H9 (cell line): ENCODE data around the gene DCBLD1. TPM values are rescaled to one million over a fixed set of nuclear protein-coding genes. Genes with fewer than 3 reads are reported as not detected.

Experiments
- DNase-seq: peaks from one replicate; pipeline ENCODE4 v3.0.0-alpha.2; 2017
- H2AFZ ChIP-seq: one replicate; pipeline ENCODE4 v1.6.1; 2013; ENCODE audit warnings: mild to moderate bottlenecking, low read length, control low read depth, moderate library complexity
- H2AK5ac ChIP-seq: 2 replicates; pipeline ENCODE4 v1.6.1; 2013; ENCODE audit warnings: low read length, control low read depth, mixed read lengths; ENCODE audit not compliant: insufficient read length
- H2BK120ac ChIP-seq: one replicate; pipeline ENCODE4 v1.6.1; 2013; ENCODE audit warnings: low read depth, mild to moderate bottlenecking, low read length, control low read depth, inconsistent platforms; ENCODE audit not compliant: poor library complexity, severe bottlenecking
- H2BK12ac ChIP-seq: 2 replicates; pipeline ENCODE4 v1.6.1; 2013; ENCODE audit warnings: low read length, control low read depth, mixed read lengths, low read depth; ENCODE audit not compliant: insufficient read length
- H2BK15ac ChIP-seq: 2 replicates; pipeline ENCODE4 v1.6.1; 2013; ENCODE audit warnings: low read depth, low read length, control low read depth
- H2BK20ac ChIP-seq: one replicate; pipeline ENCODE4 v1.6.1; 2013; ENCODE audit warnings: low read depth, mild to moderate bottlenecking, low read length, control low read depth, inconsistent platforms; ENCODE audit not compliant: poor library complexity, severe bottlenecking
- H2BK5ac ChIP-seq: 2 replicates; pipeline ENCODE4 v1.6.1; 2013; ENCODE audit warnings: low read length, control low read depth, mixed read lengths; ENCODE audit not compliant: insufficient read length
- H3K14ac ChIP-seq: 2 replicates; pipeline ENCODE4 v1.6.1; 2013; ENCODE audit warnings: low read length, control low read depth; ENCODE audit not compliant: insufficient read depth
- H3K18ac ChIP-seq: 2 replicates; pipeline ENCODE4 v1.6.1; 2013; ENCODE audit warnings: low read depth, mild to moderate bottlenecking, mixed read lengths, low read length, control low read depth; ENCODE audit not compliant: insufficient read length
- H3K23ac ChIP-seq: 2 replicates; pipeline ENCODE4 v1.6.1; 2013; ENCODE audit warnings: low read length, control low read depth, mixed read lengths, low read depth; ENCODE audit not compliant: insufficient read length
- H3K23me2 ChIP-seq: 2 replicates; pipeline ENCODE4 v1.6.1; 2013; ENCODE audit warnings: low read depth, mild to moderate bottlenecking, mixed read lengths, low read length, control low read depth; ENCODE audit not compliant: insufficient read length, poor library complexity, severe bottlenecking
- H3K27ac ChIP-seq: 2 replicates; pipeline ENCODE4 v1.5.1; 2013; ENCODE audit warnings: low read length, control low read depth, mixed read lengths, low read depth; ENCODE audit not compliant: insufficient read length
- H3K27me3 ChIP-seq: 2 replicates; pipeline ENCODE4 v1.6.1; 2013; ENCODE audit warnings: low read length, control low read depth, inconsistent platforms; ENCODE audit not compliant: insufficient read depth
- H3K4ac ChIP-seq: 2 replicates; pipeline ENCODE4 v1.6.1; 2013; ENCODE audit warnings: low read depth, mild to moderate bottlenecking, control low read depth, inconsistent platforms, low read length, moderate library complexity
- H3K4me1 ChIP-seq: 2 replicates; pipeline ENCODE4 v1.6.1; 2013; ENCODE audit warnings: low read length, control low read depth, inconsistent platforms; ENCODE audit not compliant: insufficient read depth
- H3K4me2 ChIP-seq: 2 replicates; pipeline ENCODE4 v1.6.1; 2013; ENCODE audit warnings: low read length, control low read depth, mixed read lengths; ENCODE audit not compliant: insufficient read length, insufficient read depth
- H3K56ac ChIP-seq: 2 replicates; pipeline ENCODE4 v1.6.1; 2013; ENCODE audit warnings: low read depth, mild to moderate bottlenecking, mixed read lengths, low read length, control low read depth; ENCODE audit not compliant: insufficient read length
- H3K79me1 ChIP-seq: 2 replicates; pipeline ENCODE4 v1.6.1; 2013; ENCODE audit warnings: low read depth, mild to moderate bottlenecking, moderate library complexity, low read length, control low read depth, inconsistent platforms; ENCODE audit not compliant: insufficient read depth, poor library complexity, severe bottlenecking
- H3K79me2 ChIP-seq: 2 replicates; pipeline ENCODE4 v1.6.1; 2013; ENCODE audit warnings: low read length, control low read depth, inconsistent platforms; ENCODE audit not compliant: insufficient read depth
- H3K9ac ChIP-seq: 2 replicates; pipeline ENCODE4 v1.6.1; 2013; ENCODE audit warnings: low read length, control low read depth, mixed read lengths; ENCODE audit not compliant: insufficient read length; ENCODE audit errors: extremely low read depth
- H3K9me3 ChIP-seq: one replicate; pipeline ENCODE4 v1.6.1; 2013; ENCODE audit warnings: low read depth, low read length, inconsistent platforms; ENCODE audit not compliant: control insufficient read depth
- H3T11ph ChIP-seq: one replicate; pipeline ENCODE4 v1.6.1; 2013; ENCODE audit warnings: mild to moderate bottlenecking, low read length, control low read depth, inconsistent platforms
- H4K20me1 ChIP-seq: one replicate; pipeline ENCODE4 v1.6.1; 2013; ENCODE audit not compliant: control insufficient read depth, insufficient read length, insufficient read depth
- H4K5ac ChIP-seq: 2 replicates; pipeline ENCODE4 v1.6.1; 2013; ENCODE audit warnings: low read depth, mild to moderate bottlenecking, mixed read lengths, low read length, control low read depth; ENCODE audit not compliant: insufficient read length
- H4K8ac ChIP-seq: replicated peaks from 2 replicates; pipeline ENCODE4 v1.6.1; 2013; ENCODE audit warnings: low read length, control low read depth, mixed read lengths, low read depth; ENCODE audit not compliant: insufficient read length
- H4K91ac ChIP-seq: 2 replicates; pipeline ENCODE4 v1.6.1; 2013; ENCODE audit warnings: low read depth, mild to moderate bottlenecking, moderate library complexity, mixed read lengths, low read length, control low read depth; ENCODE audit not compliant: insufficient read length
- H3K27ac Mint-ChIP-seq, 3 experiments: 2 replicates in 2 of 3; 3 replicates in 1 of 3; pipeline ENCODE4 v1.8.0; 2020 to 2021; ENCODE audit warnings: mixed read lengths in 3 of 3, mild to moderate bottlenecking in 1 of 3, moderate library complexity in 1 of 3
- H3K27me3 Mint-ChIP-seq: 2 replicates; pipeline ENCODE4 v1.8.0; 2021; ENCODE audit warnings: low read depth, mild to moderate bottlenecking, moderate library complexity, mixed read lengths
- H3K36me3 Mint-ChIP-seq, 3 experiments: 2 replicates in 2 of 3; 3 replicates in 1 of 3; pipeline ENCODE4 v1.8.0; 2020 to 2021; ENCODE audit warnings: low read depth in 3 of 3, mixed read lengths in 3 of 3; ENCODE audit not compliant: insufficient read depth in 1 of 3
- H3K4me1 Mint-ChIP-seq, 2 experiments: 2 replicates each; pipeline ENCODE4 v1.8.0; 2020; ENCODE audit warnings: mixed read lengths in 2 of 2
- H3K4me3 Mint-ChIP-seq, 2 experiments: 2 replicates in 1 of 2; 3 replicates in 1 of 2; pipeline ENCODE4 v1.8.0; 2020 to 2021; ENCODE audit warnings: mild to moderate bottlenecking in 2 of 2, mixed read lengths in 2 of 2, moderate library complexity in 1 of 2
- H3K9me3 Mint-ChIP-seq, 2 experiments: 2 replicates in 1 of 2; 3 replicates in 1 of 2; pipeline ENCODE4 v1.8.0; 2020; ENCODE audit warnings: mild to moderate bottlenecking in 2 of 2, mixed read lengths in 2 of 2, moderate library complexity in 1 of 2
- CTCF ChIP-seq: fragments of 200-600 bp; sonication (generic); conservative IDR thresholded peaks from 3 replicates; pipeline ENCODE4 v1.8.0; 2021; ENCODE audit warnings: antibody characterized with exemption, mild to moderate bottlenecking
- total RNA-seq: library from RNA; stranded (reverse); gene quantifications from 2 replicates; pipeline ENCODE4 v1.2.1, GENCODE V29; 2021

DCBLD1 gene
- total RNA-seq, 1 experiment from 2014 or later: 10.1 TPM

DNA sequence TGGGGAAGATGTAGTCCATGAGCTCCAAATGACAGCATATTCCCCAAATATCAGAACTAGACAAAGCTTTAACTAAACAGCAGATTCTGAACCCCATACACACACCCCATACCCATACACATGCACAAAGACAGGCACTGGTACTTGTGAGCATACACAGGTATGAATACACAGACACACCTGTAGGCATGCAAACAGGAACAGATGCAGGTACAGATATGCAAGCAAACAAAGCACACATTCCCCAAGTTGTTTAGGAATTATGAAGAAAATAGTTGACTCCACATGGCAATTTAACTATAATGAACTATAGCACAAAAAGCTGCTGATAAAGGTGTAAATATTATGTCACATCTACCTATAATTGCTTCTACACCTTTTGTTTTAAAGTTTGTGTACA is 103.2 kb downstream of the DCBLD1 start:
- H3K9me3 ChIP-seq: no peaks in the 10 kb centered on the region
- H2AFZ ChIP-seq: no peak overlapping the region
- H2BK120ac ChIP-seq: no peak overlapping the region
- H3K4me1 ChIP-seq: no peaks in the 10 kb centered on the region
- no peak overlapping the region for H3K18ac ChIP-seq
- no peak overlapping the region for H2AK5ac ChIP-seq
- no peak overlapping the region for H4K5ac ChIP-seq
- Mint-ChIP-seq H3K27me3 (no peaks in the 10 kb centered on the region), H3K4me1 (peaks cover 5 to 6% of the 10 kb centered on the region in 2 experiments), H3K9me3 (peaks cover 0 to 6% of the 10 kb centered on the region in 2 experiments; a peak in 1 of 5 replicates), H3K27ac (no peak overlapping the region), H3K36me3 (peaks cover 21 to 31% (median 24%) of the 10 kb centered on the region in 3 experiments), H3K4me3 (no peak overlapping the region)
- no peak overlapping the region for H3K23ac ChIP-seq
- H3K79me1 ChIP-seq: no peaks in the 10 kb centered on the region
- no peak for DNase-seq
- no peak overlapping the region for H2BK20ac ChIP-seq
- H3K4ac ChIP-seq: no peak overlapping the region
- H3K27me3 ChIP-seq: no peaks in the 10 kb centered on the region
- H2BK5ac ChIP-seq: no peak overlapping the region
- no peaks in the 10 kb centered on the region for H3K23me2 ChIP-seq
- H3K79me2 ChIP-seq: no peaks in the 10 kb centered on the region
- H3T11ph ChIP-seq: no peak overlapping the region
- no peak overlapping the region for H2BK15ac ChIP-seq
- H4K20me1 ChIP-seq: no peaks in the 10 kb centered on the region
- H3K9ac ChIP-seq: no peak overlapping the region
- H3K14ac ChIP-seq: no peak overlapping the region
- H3K4me2 ChIP-seq: no peak overlapping the region
- TF ChIP-seq CTCF: no peak
- H2BK12ac ChIP-seq: no peak overlapping the region
- H3K27ac ChIP-seq: no peak overlapping the region
- no peak overlapping the region for H4K91ac ChIP-seq
- H4K8ac ChIP-seq: no peak overlapping the region
- H3K56ac ChIP-seq: no peak overlapping the region
